Islet of Langerhans (tissue), 1 donor: ENCODE data around the gene PAX3.

Source experiments
- FAIRE-seq: peaks from one replicate; lab custom pipeline; 2011; peaks lifted over from hg19 to GRCh38; lab: Jason Lieb, UNC

Gene PAX3

GRCh38 chr2:222310747-222311318 is 12.0 kb upstream of the PAX3 start:
- FAIRE-seq = no peak

- no peak for FAIRE-seq
Observed at GRCh38 chr2:222309766-222310165, 11.0 kb upstream of the PAX3 start.

- FAIRE-seq = no peak
Observed at GRCh38 chr2:222309361-222309760, 10.6 kb upstream of the PAX3 start.

- no peak for FAIRE-seq
Observed at GRCh38 chr2:222307978-222308730, 9.4 kb upstream of the PAX3 start.

GRCh38 chr2:222307143-222307756 is 8.5 kb upstream of the PAX3 start:
- FAIRE-seq = no peak

- FAIRE-seq = no peak
Observed at GRCh38 chr2:222306393-222307142, 7.8 kb upstream of the PAX3 start.

GRCh38 chr2:222305516-222306392 is 7.0 kb upstream of the PAX3 start:
- FAIRE-seq = no peak

GRCh38 chr2:222304737-222305515 is 6.1 kb upstream of the PAX3 start:
- no peak for FAIRE-seq

- FAIRE-seq = no peak
Observed at GRCh38 chr2:222303828-222304736, 5.3 kb upstream of the PAX3 start.

GRCh38 chr2:222303045-222303827 is 4.4 kb upstream of the PAX3 start:
- no peak for FAIRE-seq

GRCh38 chr2:222302178-222303018 is 3.6 kb upstream of the PAX3 start:
- FAIRE-seq = no peak

GRCh38 chr2:222301796-222302118 is 3.0 kb upstream of the PAX3 start:
- FAIRE-seq = no peak

GRCh38 chr2:222301053-222301795 is 2.4 kb upstream of the PAX3 start:
- no peak for FAIRE-seq

- FAIRE-seq = no peak
Observed at GRCh38 chr2:222300726-222301052, 1.9 kb upstream of the PAX3 start.

GRCh38 chr2:222299906-222300725 is 1.3 kb upstream of the PAX3 start:
- FAIRE-seq = no peak

GRCh38 chr2:222298001-222298310 is 842 bp downstream of the PAX3 start:
- no peak for FAIRE-seq

- no peak for FAIRE-seq
Observed at GRCh38 chr2:222297600-222297935, 1.2 kb downstream of the PAX3 start.
